PC-3 (cell line): Measurements from ENCODE around the gene ZC3H7A.

Source experiments
- EZH2 ChIP-seq: fragments of 300-600 bp; sonication (generic); IDR thresholded peaks from one replicate; pipeline ENCODE4 v1.6.1; 2017; ENCODE audit warnings: antibody characterized with exemption, mild to moderate bottlenecking, low read length; ENCODE audit not compliant: unreplicated experiment
- EZH2phosphoT487 ChIP-seq: fragments of 300-600 bp; sonication (generic); IDR thresholded peaks from 2 replicates; pipeline ENCODE4 v1.6.1; 2018; ENCODE audit warnings: mild to moderate bottlenecking, antibody characterized with exemption, low read length, borderline replicate concordance
- TF ChIP-seq, protein P1 (sequence below): fragments of 300-600 bp; sonication (generic); conservative IDR thresholded peaks from 2 replicates; pipeline ENCODE4 v1.5.1; 2017; ENCODE audit warnings: antibody characterized with exemption, low read depth, mild to moderate bottlenecking, low read length

DNA sequence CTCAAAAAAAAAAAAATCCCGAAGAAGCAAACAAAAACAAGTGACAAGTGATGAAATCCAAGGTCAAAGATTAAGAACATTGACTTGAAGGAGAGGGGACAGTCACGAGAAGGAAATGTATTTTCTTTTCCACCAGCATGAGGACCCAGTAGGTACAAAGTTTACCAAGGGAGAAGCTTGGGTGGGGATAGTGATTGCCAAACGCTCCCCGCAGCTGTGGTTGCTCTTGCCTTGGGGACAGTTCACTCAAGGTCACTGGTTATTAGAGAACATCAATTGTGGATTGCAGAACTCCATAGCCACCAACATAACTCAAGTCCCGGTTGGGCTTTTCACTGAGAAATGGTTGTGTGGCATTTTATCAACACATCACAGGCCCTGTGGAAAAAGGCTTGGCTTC lies 27.3 kb upstream of the ZC3H7A start:
- TF ChIP-seq, protein P1, sequence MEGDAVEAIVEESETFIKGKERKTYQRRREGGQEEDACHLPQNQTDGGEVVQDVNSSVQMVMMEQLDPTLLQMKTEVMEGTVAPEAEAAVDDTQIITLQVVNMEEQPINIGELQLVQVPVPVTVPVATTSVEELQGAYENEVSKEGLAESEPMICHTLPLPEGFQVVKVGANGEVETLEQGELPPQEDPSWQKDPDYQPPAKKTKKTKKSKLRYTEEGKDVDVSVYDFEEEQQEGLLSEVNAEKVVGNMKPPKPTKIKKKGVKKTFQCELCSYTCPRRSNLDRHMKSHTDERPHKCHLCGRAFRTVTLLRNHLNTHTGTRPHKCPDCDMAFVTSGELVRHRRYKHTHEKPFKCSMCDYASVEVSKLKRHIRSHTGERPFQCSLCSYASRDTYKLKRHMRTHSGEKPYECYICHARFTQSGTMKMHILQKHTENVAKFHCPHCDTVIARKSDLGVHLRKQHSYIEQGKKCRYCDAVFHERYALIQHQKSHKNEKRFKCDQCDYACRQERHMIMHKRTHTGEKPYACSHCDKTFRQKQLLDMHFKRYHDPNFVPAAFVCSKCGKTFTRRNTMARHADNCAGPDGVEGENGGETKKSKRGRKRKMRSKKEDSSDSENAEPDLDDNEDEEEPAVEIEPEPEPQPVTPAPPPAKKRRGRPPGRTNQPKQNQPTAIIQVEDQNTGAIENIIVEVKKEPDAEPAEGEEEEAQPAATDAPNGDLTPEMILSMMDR, result no peak
- TF ChIP-seq EZH2 (no peak), EZH2phosphoT487 (no peak)
